GDM1 (cell line): ENCODE data around the gene KLHL34.

ENCODE experiments used
- DNase-seq: peaks from one replicate; lab custom pipeline; 2025; lab: John Stamatoyannopoulos, UW

KLHL34 gene

DNA sequence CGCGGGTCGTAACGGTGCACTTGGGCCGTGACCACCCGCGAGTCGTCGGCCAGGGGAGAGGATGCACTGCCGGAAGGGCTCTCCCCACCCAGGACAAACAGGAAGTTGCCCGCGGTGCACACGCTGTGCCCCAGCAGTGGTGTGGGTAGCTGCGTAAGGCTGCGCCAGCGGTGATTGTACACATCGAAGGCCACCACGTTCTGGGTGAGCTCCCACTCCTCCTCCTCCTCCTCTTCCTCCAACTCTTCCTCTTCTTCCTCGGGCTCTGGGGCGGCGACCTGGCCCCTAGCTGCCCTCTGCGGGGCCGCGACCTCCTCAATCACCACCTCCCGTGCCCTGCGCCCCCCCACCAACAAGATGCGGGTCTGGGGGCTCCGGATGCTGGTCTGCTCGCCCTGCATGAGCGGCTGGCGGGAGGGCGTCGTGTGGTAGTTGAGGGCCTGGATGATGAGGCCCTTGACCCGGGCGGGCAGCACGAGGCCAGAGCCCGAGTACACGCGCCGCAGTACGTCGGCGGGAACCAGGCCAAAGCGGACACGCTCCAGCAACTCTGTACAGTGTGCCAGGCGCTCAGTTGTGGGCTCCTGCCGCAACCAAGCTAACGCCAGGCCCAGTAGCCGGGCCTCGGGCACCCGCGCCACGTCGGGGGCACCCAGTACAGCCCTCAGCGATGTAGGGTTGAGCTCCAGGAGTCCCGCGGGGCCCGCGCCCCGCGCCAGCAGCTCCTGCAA lies 1.4 kb downstream of the KLHL34 start:
- DNase-seq: no peak

DNA sequence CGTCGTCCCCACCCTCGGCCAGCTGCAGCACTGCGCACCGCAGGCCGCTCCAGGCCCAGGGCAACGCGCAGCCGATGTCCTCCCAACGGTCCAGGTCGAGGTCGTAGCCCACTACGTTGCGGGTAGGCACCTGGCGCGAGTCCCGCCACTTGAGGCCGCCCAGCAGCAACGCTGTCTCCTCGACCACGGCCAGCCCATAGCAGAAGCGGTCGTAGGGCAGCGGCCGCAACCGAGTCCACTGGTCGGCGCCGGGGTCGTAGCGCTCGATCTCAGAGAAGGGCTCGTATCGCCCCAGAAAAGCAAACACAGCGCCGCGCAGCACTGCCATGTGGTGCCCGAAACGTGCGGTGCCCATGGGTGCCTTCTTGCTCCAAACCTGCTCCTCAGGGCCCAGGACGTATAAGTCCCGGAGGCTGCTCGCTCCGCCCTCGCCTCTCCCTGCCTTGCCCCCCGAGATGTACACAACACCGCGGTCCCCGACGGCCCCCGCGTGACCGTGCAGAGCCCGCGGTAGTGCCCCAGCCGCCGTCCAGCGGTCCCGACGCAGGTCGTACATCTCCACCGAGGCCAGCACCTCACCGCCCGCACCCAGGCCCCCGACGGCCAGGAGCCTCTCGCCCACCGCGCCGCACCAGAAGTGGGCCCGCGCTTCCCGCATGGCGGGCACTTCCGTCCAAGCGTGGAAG lies 2.1 kb downstream of the KLHL34 start:
- DNase-seq: no peak

DNA sequence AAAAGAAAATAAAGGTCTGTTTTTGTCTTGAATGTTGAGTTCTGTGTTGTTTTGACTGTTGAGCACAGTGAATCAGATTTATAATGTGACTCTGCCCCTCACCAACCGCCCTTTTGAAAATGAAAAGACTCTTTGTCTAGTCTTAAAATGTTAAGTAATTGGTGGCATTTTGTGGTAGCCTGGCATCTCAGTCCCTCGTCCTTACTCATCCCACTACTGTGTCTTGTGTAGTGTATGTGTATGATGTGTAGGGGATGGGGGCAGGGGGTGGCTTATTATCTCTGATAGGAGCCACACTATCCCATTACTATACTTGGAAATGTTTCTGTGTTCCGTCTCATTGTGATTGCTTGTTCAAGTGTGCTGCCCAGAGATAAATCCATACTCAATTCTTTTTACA lies 12.2 kb downstream of the KLHL34 start:
- no peak for DNase-seq

DNA sequence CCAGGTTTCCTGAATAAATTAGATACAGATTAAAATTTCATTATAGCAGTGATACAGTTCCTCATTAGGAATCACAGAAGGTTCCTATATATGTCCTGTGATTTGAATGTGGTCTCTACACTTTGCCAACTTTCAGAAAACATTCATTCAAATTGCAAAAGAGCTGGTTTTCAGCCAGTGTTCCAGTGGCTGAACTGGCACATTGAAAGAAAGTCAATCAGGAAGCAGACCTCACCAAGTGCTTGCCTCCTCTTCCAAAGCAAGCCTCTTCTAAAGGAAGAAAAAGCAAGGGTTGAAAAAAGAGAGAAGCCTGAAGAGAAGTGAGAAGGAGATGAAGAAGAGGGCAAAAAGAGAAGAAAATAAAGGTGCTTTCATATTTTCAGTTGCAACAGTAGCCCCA lies 12.7 kb downstream of the KLHL34 start:
- DNase-seq: no peak

DNA sequence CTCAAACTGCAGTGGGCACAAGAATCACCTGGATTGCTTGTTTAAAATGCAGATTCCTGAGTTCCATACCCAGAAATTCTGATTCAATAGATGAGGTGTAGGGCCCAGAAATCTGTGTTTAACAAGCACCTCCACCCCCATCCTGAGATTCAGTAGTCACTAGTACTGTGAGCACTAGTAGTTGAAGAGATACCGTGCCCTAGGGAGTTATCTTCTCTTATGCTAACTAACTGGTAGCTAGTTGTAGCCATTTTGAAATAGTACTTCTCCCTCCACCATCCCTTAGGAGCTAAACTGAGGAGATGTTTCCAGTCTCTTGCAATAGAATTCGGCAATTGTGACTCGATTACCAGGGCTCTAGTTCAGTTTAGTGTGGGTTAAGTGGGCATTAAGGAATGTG lies 18.4 kb downstream of the KLHL34 start:
- DNase-seq: no peak

DNA sequence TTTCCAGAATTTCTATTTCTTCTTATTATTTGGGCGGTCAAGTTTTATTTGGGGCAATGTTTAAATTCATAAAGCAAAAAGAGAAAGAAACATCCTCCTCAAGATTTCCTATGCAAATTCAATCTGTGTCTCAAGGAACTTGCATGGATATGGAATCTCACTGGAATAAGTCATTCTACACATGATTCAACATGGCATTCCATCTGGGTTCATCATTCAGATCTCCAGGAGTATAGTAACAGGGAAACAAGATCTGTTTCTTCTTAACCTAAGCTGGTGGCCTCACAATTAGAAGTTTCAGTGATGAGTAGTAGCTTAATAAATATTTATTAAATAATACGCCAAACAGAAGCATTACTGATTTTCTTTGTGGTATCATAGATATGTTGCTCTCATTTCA lies 19.8 kb downstream of the KLHL34 start:
- DNase-seq: no peak

DNA sequence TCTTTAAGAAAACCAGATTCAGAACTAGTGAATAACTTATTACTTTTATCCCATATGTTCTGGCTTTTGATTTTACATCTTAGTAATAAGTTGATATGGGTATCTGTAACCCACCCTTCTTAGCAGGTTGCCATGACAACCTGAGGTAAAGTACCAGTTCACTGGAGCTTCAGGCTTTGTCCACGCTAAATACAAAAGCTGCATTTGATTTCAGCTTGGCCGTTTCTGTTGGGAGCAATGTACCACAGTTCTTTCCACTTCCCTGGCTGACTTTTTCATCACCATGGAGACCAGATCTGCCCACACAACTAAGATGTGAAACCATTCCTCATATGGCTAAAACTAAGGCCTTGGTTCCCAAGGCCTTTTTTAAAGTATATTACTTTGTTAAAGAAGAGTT lies 26.1 kb downstream of the KLHL34 start:
- no peak for DNase-seq

DNA sequence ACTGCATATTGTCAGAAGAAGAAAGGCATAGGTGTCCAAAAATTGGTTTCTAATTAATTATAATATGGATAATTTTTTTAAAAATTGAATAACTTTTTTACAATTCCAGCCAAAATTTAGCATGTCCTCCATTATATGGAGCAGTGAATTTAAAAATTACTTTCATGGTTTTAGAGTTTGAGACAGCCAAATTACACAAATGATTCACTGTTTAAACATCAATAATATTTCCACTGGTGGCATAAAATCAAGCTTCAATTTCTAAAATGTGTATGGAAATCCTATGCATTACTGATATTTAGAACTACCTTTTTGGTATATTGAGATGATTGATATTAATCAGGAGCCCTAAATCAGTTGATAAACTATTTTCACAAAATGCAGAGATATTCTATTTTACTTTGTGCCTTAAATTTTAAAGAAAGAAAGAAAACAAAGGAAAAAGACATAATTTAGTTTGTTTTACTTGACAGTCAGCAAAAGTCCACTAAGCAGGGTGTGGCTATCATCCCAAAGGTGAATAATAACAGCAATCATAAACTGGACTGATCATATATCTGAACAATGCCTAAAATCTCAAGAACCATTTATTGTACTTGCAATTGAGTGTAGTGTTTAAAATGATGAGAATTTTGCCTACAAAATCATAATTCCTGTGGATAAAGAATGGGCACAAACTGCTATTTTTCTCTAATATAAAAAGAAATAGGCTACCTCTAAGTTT lies 34.2 kb downstream of the KLHL34 start:
- no peak for DNase-seq

DNA sequence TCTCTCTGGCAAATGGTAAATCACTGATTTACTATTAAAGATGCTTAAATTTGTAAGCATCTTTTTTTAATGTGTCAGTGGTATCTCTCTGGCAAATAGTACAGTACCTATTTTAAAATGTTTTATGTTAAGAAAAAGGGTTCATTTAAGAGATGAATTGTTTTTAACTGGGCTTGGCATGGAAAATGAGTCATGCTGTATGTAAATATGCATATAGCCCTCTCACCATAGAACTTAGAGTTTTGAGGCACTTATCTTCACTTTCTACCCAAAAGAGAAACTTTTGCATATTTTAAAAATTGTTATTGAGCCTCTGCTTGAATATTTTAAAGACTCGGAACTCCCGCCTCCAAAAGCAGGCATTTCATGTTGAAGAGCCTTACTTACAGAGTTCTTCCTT lies 37.9 kb downstream of the KLHL34 start:
- no peak for DNase-seq

DNA sequence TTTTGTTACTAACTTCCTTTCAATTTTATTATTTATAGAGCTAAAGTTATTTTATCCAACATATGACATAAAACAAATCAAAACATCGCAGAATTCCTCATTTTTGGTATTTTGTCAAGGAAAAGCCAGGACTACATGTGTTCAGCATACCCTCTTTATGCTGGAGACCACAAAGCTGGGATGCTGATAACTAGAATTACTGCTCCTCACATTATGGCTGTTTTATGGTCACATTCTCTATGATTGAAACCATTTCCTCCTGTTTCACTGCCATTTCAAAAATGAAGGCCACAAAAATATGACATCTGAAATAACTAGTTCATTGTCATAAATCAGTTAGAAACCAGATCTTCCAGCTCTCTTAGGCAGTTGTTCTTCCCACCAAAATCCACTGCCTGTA lies 41.7 kb downstream of the KLHL34 start:
- DNase-seq: no peak

DNA sequence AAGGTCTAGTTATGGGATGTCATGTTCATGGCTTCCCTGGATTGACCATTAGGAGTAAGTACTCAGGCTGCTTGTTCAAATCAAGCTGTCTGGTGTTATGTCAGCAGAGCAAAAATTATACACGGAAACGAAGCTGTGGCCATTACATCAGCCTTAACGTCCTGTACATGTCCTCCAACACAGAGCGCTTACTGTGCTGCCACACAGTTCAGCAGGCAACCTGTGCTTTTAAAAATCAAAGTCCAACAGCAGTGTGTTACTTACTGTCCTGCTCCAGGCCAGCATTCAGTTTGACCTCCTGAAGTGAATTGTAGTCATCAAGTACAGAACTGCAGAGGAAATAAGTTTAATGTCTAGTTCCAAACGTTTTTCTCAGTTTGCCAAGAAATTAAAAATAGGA lies 46.0 kb downstream of the KLHL34 start:
- DNase-seq: no peak

DNA sequence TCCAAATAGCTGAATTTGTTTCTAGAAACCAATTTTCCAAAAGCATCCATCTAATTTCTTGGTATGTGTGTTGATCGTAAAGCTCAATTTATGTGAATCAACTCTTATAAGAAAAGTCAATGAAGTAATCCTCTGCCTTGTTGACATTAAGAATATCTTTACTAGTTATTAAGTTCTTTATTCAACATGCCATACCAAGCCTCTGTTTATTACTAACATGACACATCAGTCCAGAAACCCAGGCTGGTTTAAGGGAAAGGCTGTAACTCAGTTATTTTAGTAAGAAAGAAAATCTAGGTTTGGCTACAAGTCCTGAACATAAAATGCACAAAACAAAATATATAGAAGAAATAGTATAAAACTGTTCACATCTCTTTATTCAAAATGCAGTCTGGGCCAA lies 48.0 kb downstream of the KLHL34 start:
- no peak for DNase-seq

DNA sequence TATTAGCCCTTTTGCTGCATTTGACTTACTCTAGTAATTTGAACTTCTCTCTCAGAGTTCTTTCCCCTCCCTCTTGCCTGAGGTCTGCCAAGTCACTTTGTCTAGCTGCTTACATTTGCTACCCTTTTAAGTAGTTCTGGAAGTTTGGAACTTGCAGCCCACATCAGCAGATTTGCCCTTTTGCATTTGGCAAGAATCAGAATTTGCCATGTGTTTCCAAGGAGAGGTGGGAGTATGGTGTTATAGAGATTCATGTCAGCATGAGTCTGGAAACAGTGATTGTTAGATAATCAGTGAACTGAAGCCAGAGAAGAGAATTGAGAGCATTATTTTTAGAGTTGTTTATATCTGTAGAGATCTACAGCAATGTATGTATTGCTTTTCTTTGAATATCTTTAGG lies 52.1 kb downstream of the KLHL34 start:
- DNase-seq: no peak
